Stimulated activated CD8-positive, alpha-beta memory T cell treated with anti-CD3 and anti-CD28 coated beads, Interleukin-2, amount 100 ng/mL, for 48 hours (primary cell): Measurements from ENCODE around the gene NKX2-2.

ENCODE experiments used
- DNase-seq, 2 donors: peaks; one replicate each; pipeline ENCODE4 v3.0.0-alpha.2; 2020; ENCODE audit warnings: low read depth in 2 of 2

Gene NKX2-2

DNA sequence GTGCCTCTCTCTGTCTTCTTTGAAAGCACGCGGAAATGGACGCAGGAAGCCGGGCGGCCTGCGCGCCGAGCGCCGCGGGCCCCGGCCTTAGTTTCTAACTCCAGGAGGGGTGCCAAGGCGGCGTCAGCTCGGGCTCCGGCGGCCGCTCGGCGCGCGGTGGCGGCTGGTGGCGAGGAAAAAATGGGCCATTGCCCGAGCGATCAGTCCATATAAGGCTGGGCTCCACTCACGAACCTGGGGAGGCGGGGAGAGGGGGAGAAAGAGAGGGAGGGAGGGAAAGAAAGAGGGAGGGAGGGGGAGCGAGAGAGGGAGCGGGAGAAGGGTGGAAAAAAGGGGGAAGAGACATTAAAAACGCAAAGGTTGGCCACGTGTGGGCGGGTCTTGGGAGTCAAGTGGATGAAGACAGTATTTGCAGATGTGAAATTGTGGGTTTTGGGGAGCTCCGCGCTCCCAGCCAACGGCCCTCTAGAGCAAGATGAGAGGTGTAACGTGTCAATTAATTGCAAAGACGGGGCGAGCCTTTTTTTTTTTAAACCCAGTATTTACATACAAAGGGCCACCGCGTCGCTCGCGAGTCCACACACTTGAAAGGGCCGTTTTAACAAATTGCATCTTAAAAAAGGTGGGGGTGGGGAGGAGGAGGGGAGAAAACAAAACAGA lies at the start of gene NKX2-2:
TSS of gene NKX2-2 (minus strand) at position 184 of the 660 bp plus-strand sequence. CDS start 395 bp downstream, outside the sequence.
- no peak for DNase-seq

GRCh38 chr20:21562656-21563055 lies 48.8 kb upstream of the NKX2-2 start:
- DNase-seq: no peak

DNA sequence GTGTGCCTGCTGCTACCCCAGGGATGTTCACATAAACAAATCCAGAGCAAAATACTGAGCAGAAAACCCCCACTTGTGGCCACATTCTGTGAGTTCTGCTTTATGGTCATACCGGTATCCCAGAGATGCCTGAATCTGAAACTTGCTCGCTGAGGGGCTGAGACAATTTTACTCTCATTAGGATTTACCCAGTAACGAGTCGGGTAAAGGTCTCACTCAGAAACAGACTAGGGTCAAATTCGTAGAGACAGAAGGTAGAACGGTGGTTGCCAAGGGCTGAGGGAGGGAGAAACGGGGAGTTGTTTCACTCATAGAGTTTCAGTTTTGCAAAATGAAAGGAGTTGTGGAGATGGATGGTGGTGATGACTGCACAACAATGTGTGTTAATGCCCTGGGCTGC lies 45.4 kb upstream of the NKX2-2 start:
- no peak for DNase-seq

GRCh38 chr20:21557241-21558020 lies 43.6 kb upstream of the NKX2-2 start:
- DNase-seq: no peak

- DNase-seq: no peak
Measured at GRCh38 chr20:21556398-21556797, 42.5 kb upstream of the NKX2-2 start.

DNA sequence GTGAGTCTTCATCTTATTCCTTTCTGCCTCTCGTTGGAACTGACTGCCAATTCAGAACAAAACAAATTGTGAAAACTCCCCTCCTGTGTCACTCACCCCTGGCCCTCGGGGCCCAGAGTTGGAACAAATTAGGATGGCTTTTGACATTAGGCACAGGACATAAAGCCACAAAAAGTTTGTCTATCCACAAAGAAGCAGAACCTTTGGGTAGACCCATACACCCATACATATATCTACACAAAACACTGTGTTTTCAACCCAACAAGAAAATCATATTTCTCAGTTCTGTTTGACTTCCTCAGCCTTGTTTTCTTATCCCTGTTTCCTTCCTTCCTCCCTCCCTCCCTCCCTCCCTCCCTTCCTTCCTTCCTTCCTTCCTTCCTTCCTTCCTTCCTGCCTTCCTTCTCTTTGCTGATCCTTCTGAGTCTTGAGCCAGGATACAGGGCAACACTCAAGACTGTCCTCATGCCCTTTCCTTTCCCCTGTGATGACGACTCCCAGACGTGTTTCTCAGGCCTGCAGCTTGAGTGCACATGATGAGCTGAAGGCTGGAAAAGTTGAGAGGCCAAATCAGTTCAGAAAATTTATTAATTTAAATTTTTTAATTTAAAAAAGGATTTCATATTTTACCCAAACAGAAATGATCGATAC lies 41.7 kb upstream of the NKX2-2 start:
- DNase-seq: no peak

GRCh38 chr20:21554985-21555384 lies 41.1 kb upstream of the NKX2-2 start:
- no peak for DNase-seq

DNA sequence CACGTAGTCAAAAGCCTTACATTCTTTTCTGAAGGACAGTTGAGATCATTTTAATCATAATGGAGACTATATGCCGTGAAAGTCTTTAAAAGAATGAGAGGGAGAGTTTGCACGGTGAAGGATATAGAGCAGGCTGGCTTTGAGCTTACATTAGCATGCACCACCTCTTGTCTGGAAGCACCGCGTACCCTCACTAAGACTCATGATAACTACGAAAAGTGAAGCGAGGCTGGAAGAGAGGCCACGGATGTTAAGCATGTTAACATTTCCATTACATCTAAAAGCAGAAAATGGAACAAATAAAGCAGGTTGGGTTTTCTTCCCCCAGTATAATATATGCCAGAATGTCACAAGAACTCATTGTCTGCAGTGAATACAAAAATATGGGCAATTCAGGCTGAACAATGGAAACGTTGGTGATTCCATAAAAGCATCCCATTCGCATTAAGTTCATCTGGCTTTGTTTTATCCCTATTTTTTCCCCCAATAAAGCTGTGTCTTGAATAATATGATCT lies 40.6 kb upstream of the NKX2-2 start:
- no peak for DNase-seq

- DNase-seq: no peak
Measured at GRCh38 chr20:21550587-21550986, 36.7 kb upstream of the NKX2-2 start.

- no peak for DNase-seq
Measured at GRCh38 chr20:21548390-21549035, 34.6 kb upstream of the NKX2-2 start.

- no peak for DNase-seq
Measured at GRCh38 chr20:21546355-21546754, 32.5 kb upstream of the NKX2-2 start.

DNA sequence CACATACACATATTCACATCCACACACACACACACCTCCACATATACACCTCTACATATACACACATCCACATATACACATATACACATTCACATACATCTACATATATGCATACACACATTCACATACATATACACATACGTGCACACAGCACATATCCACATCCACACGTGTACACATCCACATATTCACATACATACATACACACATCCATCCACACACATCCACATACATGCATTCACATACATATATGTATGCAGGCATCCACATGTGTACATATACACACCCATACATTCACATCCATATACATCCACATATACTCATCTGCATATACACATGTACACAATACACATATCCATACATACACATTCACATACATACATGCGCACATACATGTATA lies 25.6 kb upstream of the NKX2-2 start:
- DNase-seq: no peak

DNA sequence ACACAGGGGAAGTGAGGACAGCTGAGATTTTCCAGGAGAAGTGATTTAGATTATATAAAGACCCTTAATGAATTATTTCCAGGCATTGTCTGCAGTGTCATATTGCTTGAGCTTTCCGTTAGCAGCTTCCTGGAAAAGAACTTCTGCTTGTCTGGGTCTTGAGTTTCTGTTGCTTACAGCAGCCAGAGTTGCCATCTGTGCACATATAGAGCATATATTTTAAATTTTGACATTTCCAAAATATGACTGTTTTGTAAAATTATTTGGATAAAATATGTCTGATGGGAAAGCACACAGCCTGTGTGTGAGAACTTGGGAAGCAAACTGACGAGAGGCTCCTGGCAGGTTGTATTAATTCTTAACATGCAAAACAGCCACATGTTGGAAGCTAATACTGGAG lies 21.0 kb upstream of the NKX2-2 start:
- no peak for DNase-seq

GRCh38 chr20:21534453-21534852 lies 20.6 kb upstream of the NKX2-2 start:
- no peak for DNase-seq

DNA sequence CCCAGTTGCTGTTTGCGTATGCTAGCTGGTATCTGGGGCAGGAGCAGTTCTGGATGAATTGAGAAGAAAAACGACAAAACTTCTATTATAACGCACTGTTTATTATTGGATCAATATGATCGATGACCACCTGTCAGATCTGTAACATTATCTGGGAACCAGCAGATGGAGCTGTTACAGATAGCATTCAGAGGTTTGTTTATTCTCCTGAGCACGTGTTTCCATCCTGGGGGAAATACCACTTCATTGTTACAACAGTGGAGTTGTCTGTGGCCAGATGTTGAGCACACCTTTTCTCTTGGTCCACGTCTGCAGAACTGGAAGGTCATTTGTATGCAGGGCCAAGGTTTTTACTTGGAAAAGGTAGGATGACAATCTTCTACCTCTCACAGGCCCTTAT lies 16.0 kb upstream of the NKX2-2 start:
- no peak for DNase-seq

DNA sequence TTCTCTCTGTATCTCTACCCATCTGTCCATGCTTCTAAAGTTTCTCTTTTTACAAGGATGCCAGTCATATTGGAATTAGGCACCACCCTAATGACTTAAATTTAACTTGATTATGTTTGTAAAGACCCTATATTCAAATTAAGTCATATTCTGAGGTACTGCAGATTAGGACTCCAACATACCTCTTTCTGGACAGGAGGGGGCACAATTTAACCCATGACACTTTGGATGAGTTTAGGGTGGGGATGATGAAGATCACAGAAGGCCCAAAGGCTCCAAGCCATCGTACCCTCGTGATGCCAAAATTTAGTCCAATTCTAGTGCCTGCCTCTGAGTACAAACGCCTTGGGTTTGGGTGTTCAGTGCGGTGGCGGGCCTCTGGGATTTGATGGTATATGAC lies 15.0 kb upstream of the NKX2-2 start:
- no peak for DNase-seq

GRCh38 chr20:21527908-21528307 lies 14.0 kb upstream of the NKX2-2 start:
- DNase-seq: no peak

DNA sequence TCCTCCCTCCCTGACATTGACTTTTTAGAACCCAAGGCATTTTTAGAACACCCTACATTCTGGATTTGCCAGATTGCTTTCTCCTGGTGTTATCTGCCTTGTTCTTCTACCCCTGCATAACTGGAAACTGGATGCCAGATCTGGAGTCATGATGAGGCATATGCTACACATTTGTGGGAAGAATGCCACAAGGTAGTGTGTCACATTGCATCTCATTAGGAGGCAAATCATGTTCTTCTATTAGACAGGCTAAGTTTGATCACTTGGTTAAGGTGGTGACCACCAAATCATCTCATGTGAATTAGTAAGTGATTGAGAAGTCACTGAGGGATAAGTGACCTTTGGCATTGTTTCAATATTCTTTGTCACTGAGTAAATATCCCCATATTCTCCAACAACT lies 12.9 kb upstream of the NKX2-2 start:
- no peak for DNase-seq

- no peak for DNase-seq
Measured at GRCh38 chr20:21523895-21524294, 10.0 kb upstream of the NKX2-2 start.

- no peak for DNase-seq
Measured at GRCh38 chr20:21523281-21523868, 9.5 kb upstream of the NKX2-2 start.

DNA sequence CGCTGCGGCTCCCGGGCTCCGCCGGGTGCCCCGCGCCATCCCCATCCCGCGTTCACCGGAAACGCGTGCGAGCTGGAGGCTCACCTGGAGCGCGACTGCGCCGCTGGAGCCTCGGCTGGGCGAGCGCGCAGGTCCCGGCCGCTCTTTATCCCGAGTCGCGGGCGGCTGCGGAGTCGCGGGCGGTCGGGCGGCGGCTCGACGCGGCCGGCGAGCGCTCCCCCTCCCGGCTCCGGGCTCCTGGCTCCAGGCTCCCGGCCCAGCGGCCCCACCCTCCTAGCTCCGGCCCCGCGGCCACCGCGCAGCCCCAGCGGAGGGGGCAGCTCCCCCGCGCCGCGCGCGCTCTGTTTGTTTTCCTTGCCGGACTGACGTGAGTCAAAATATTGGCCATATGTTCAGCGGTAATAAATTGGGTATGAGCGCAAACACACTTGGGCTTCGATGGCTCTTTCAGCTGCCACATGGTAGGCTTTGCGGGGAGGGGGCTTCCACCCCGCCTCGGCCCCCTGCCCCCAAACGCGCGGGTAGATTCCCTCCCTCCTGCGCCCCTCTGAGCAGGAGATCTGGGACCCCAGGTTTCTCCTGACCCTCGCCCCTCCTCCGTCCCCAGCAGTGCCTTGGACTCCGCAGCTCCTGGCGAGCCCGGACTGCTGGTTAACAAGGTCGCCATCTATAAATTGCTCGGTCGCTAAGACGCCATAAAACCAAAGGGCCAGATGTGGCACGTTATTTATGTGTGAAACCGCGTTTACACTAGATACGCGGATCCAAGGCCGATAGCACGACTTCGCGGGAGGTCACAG lies 8.8 kb upstream of the NKX2-2 start:
- DNase-seq: no peak
